ENCODE measurements around the gene RPS6KL1.

- TF ChIP-seq CTCF (conservative IDR thresholded peaks at IDR 0.05; ENCODE audit: low read depth in 2 of 2) = no peak
- no peak for TF ChIP-seq EZH2 (IDR thresholded peaks at IDR 0.05; ENCODE audit: low read depth, unreplicated experiment)
- TF ChIP-seq REST (IDR thresholded peaks at IDR 0.05; ENCODE audit: unreplicated experiment) = no peak
- no peak for TF ChIP-seq POLR2AphosphoS5 (IDR thresholded peaks at IDR 0.05; ENCODE audit: low read depth)
Observed at GRCh38 chr14:74934041-74934440, 11.0 kb upstream of the RPS6KL1 start.
